GM23338 (cell line): Measurements from ENCODE around the gene CEACAM8. TPM values are rescaled to one million over a fixed set of nuclear protein-coding genes. Genes with fewer than 3 reads are reported as not detected.

Experiments used
- ATAC-seq: fragments of 200-7000 bp; cut with Tn5 transposase; 3 replicates; pipeline ENCODE4 v1.9.1; 2020
- DNase-seq: peaks from one replicate; pipeline ENCODE4 v3.0.0-alpha.2; 2015; ENCODE audit warnings: low spot score
- H2AFZ ChIP-seq: fragments of 200-600 bp; sonication (generic); 2 replicates; pipeline ENCODE4 v1.8.0; 2016; ENCODE audit warnings: antibody characterized with exemption, mild to moderate bottlenecking, moderate library complexity
- H3F3A ChIP-seq: fragments of 200-600 bp; sonication (generic); replicated peaks from 2 replicates; pipeline ENCODE4 v1.8.0; 2017; ENCODE audit warnings: antibody characterized with exemption, mixed run types, low read depth
- H3K27ac ChIP-seq: fragments of 200-600 bp; sonication (generic); 2 replicates; pipeline ENCODE4 v1.6.1; 2016; ENCODE audit warnings: low read depth
- H3K27me3 ChIP-seq: fragments of 200-600 bp; sonication (generic); 2 replicates; pipeline ENCODE4 v1.8.0; 2016; ENCODE audit warnings: mild to moderate bottlenecking, mixed run types, moderate library complexity; ENCODE audit not compliant: insufficient read depth
- H3K36me3 ChIP-seq: fragments of 200-600 bp; sonication (generic); 2 replicates; pipeline ENCODE4 v1.8.0; 2016; ENCODE audit warnings: mild to moderate bottlenecking; ENCODE audit not compliant: insufficient read depth
- H3K4me1 ChIP-seq: fragments of 200-600 bp; sonication (generic); 2 replicates; pipeline ENCODE4 v1.8.0; 2016; ENCODE audit warnings: mild to moderate bottlenecking, moderate library complexity; ENCODE audit not compliant: insufficient read depth
- H3K4me2 ChIP-seq: fragments of 200-600 bp; sonication (generic); 2 replicates; pipeline ENCODE4 v1.7.1; 2017; ENCODE audit warnings: mixed run types
- H3K4me3 ChIP-seq: fragments of 200-600 bp; sonication (generic); 2 replicates; pipeline ENCODE4 v1.6.1; 2016; ENCODE audit warnings: mixed run types
- H3K79me2 ChIP-seq: fragments of 200-600 bp; sonication (generic); replicated peaks from 2 replicates; pipeline ENCODE4 v1.8.0; 2017; ENCODE audit warnings: mild to moderate bottlenecking; ENCODE audit not compliant: insufficient read depth
- H3K9me2 ChIP-seq: fragments of 200-600 bp; sonication (generic); 2 replicates; pipeline ENCODE4 v1.8.0; 2017; ENCODE audit not compliant: insufficient read depth
- H4K20me1 ChIP-seq: fragments of 200-600 bp; sonication (generic); replicated peaks from 2 replicates; pipeline ENCODE4 v1.8.0; 2017; ENCODE audit warnings: mild to moderate bottlenecking; ENCODE audit not compliant: insufficient read depth
- H3K27ac Mint-ChIP-seq: 2 replicates; pipeline ENCODE4 v1.8.0; 2020; ENCODE audit warnings: inconsistent platforms, mild to moderate bottlenecking, moderate library complexity, mixed read lengths
- H3K27me3 Mint-ChIP-seq: 3 replicates; pipeline ENCODE4 v1.8.0; 2022; ENCODE audit warnings: low read depth, mild to moderate bottlenecking, moderate library complexity, mixed read lengths, inconsistent platforms; ENCODE audit not compliant: insufficient read depth, poor library complexity
- H3K36me3 Mint-ChIP-seq: 3 replicates; pipeline ENCODE4 v1.8.0; 2021; ENCODE audit warnings: low read depth, mild to moderate bottlenecking, inconsistent platforms, moderate library complexity, mixed read lengths
- H3K4me1 Mint-ChIP-seq: 3 replicates; pipeline ENCODE4 v1.8.0; 2020; ENCODE audit warnings: mild to moderate bottlenecking, inconsistent platforms, mixed read lengths
- H3K4me3 Mint-ChIP-seq: 3 replicates; pipeline ENCODE4 v1.8.0; 2021; ENCODE audit warnings: moderate library complexity, mild to moderate bottlenecking, inconsistent platforms, mixed read lengths
- H3K9me3 Mint-ChIP-seq: 3 replicates; pipeline ENCODE4 v1.8.0; 2020; ENCODE audit warnings: moderate library complexity, mild to moderate bottlenecking, inconsistent platforms, mixed read lengths
- CREB1 ChIP-seq: fragments of 250-450 bp; sonication (Bioruptor Pico); IDR thresholded peaks from 2 replicates; pipeline ENCODE4 v1.5.0; 2020; ENCODE audit warnings: low read depth, mild to moderate bottlenecking, moderate library complexity
- EZH2 ChIP-seq: fragments of 200-600 bp; sonication (generic); IDR thresholded peaks from one replicate; pipeline ENCODE4 v1.8.0; 2017; ENCODE audit warnings: antibody characterized with exemption, mild to moderate bottlenecking, low read depth; ENCODE audit not compliant: unreplicated experiment
- JUNB ChIP-seq: IDR thresholded peaks from one replicate; pipeline ENCODE4 v1.6.1; 2016; ENCODE audit warnings: antibody characterized with exemption; ENCODE audit not compliant: unreplicated experiment
- NANOG ChIP-seq: IDR thresholded peaks from 2 replicates; pipeline ENCODE4 v1.6.1; 2016; ENCODE audit warnings: antibody characterized with exemption, borderline replicate concordance
- POLR2AphosphoS5 ChIP-seq: IDR thresholded peaks from 2 replicates; pipeline ENCODE4 v1.6.1; 2016; ENCODE audit warnings: antibody characterized with exemption, low read depth
- ZNF114 ChIP-seq: fragments of 250-450 bp; sonication (Bioruptor Pico); IDR thresholded peaks from 2 replicates; pipeline ENCODE4 v1.5.0; 2020; ENCODE audit warnings: mild to moderate bottlenecking, moderate library complexity
- ZNF331 ChIP-seq: fragments of 250-450 bp; sonication (Bioruptor Pico); IDR thresholded peaks from 2 replicates; pipeline ENCODE4 v1.5.0; 2020; ENCODE audit warnings: low read depth, mild to moderate bottlenecking, moderate library complexity
- polyA plus RNA-seq: library from polyadenylated mRNA; unstranded; fragments of >200 nt; fragmentation: Nextera tagmentation; extraction: Ambion mirVana; gene quantifications from 2 replicates; pipeline ENCODE4 v1.2.1, GENCODE V29; 2016
- total RNA-seq: library from RNA; depleted of rRNA; stranded (reverse); fragments of >200 nt; shearing (Covaris generic); gene quantifications from 2 replicates; pipeline ENCODE4 v1.2.3, GENCODE V29; 2014
- TF ChIP-seq, protein P1 (sequence below): IDR thresholded peaks from one replicate; pipeline ENCODE4 v1.6.1; 2018; ENCODE audit warnings: antibody characterized with exemption; ENCODE audit not compliant: unreplicated experiment
- TF ChIP-seq, protein P2 (sequence below), 2 experiments: fragments of 200-600 bp in 1 of 2; sonication (generic) in 1 of 2; conservative IDR thresholded peaks; 2 replicates each; pipeline versions ENCODE4 v1.5.1 to v1.6.1; 2016 to 2017; ENCODE audit warnings: antibody characterized with exemption in 2 of 2, low read depth in 2 of 2, mild to moderate bottlenecking in 2 of 2, moderate library complexity in 1 of 2

The CEACAM8 gene
- total and polyA plus RNA-seq, 2 experiments from 2014 or later = not detected

GRCh38 chr19:42544146-42544545 is 50.6 kb downstream of the CEACAM8 start (continued):
- no peak for TF ChIP-seq EZH2
- TF ChIP-seq ZNF331 (CRISPR knock-in tag) = no peak
- no peak for TF ChIP-seq JUNB
- no peak for TF ChIP-seq POLR2AphosphoS5
- no peak for TF ChIP-seq NANOG
- no peak for TF ChIP-seq ZNF114
- TF ChIP-seq, protein P1, sequence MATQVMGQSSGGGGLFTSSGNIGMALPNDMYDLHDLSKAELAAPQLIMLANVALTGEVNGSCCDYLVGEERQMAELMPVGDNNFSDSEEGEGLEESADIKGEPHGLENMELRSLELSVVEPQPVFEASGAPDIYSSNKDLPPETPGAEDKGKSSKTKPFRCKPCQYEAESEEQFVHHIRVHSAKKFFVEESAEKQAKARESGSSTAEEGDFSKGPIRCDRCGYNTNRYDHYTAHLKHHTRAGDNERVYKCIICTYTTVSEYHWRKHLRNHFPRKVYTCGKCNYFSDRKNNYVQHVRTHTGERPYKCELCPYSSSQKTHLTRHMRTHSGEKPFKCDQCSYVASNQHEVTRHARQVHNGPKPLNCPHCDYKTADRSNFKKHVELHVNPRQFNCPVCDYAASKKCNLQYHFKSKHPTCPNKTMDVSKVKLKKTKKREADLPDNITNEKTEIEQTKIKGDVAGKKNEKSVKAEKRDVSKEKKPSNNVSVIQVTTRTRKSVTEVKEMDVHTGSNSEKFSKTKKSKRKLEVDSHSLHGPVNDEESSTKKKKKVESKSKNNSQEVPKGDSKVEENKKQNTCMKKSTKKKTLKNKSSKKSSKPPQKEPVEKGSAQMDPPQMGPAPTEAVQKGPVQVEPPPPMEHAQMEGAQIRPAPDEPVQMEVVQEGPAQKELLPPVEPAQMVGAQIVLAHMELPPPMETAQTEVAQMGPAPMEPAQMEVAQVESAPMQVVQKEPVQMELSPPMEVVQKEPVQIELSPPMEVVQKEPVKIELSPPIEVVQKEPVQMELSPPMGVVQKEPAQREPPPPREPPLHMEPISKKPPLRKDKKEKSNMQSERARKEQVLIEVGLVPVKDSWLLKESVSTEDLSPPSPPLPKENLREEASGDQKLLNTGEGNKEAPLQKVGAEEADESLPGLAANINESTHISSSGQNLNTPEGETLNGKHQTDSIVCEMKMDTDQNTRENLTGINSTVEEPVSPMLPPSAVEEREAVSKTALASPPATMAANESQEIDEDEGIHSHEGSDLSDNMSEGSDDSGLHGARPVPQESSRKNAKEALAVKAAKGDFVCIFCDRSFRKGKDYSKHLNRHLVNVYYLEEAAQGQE = no peak
- TF ChIP-seq CREB1 (CRISPR knock-in tag) = no peak

DNA sequence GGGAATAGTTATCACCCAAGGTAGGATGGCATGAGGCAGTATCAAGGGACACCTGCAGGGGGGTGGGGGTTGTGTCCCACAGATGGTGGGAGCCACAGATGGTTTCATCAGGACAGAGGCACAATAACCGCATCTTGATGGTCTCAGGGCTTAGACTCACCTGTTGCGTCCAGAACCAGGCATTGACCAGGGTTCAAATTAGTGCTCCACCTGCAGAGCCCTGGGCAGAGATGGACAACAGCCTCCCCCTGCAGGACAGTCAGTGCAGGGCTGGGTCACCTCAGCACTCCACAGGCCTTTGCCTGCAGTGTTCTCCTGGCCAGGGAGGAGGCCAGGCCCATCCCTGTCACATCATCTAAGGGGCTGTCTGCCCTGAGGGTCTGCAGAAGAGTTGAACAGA is 51.9 kb downstream of the CEACAM8 start:
- Histone ChIP-seq H4K20me1 (no peaks in the 10 kb centered on the region), H3K79me2 (no peaks in the 10 kb centered on the region), H3K36me3 (no peaks in the 10 kb centered on the region), H3K4me2 (no peak overlapping the region), H3K4me3 (no peak overlapping the region), H3F3A (no peaks in the 10 kb centered on the region), H3K4me1 (peaks cover 23% of the 10 kb centered on the region), H2AFZ (no peak overlapping the region), H3K27me3 (no peaks in the 10 kb centered on the region), H3K27ac (no peak overlapping the region), H3K9me2 (no peaks in the 10 kb centered on the region)
- Mint-ChIP-seq H3K4me3 (no peak overlapping the region), H3K36me3 (no peaks in the 10 kb centered on the region), H3K9me3 (peaks cover 3% of the 10 kb centered on the region; the same call in 1 of the 3 replicates), H3K27me3 (peaks cover 6% of the 10 kb centered on the region), H3K4me1 (peaks cover 12% of the 10 kb centered on the region), H3K27ac (no peak overlapping the region)
- ATAC-seq (peak; percentile 28; the same call in 2 of the 3 replicates), DNase-seq (no peak)
- TF ChIP-seq, protein P2, sequence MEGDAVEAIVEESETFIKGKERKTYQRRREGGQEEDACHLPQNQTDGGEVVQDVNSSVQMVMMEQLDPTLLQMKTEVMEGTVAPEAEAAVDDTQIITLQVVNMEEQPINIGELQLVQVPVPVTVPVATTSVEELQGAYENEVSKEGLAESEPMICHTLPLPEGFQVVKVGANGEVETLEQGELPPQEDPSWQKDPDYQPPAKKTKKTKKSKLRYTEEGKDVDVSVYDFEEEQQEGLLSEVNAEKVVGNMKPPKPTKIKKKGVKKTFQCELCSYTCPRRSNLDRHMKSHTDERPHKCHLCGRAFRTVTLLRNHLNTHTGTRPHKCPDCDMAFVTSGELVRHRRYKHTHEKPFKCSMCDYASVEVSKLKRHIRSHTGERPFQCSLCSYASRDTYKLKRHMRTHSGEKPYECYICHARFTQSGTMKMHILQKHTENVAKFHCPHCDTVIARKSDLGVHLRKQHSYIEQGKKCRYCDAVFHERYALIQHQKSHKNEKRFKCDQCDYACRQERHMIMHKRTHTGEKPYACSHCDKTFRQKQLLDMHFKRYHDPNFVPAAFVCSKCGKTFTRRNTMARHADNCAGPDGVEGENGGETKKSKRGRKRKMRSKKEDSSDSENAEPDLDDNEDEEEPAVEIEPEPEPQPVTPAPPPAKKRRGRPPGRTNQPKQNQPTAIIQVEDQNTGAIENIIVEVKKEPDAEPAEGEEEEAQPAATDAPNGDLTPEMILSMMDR (conservative IDR thresholded peaks at IDR 0.05; ENCODE audit: low read depth in 2 of 2) = peak; percentile 38 to 62
- no peak for TF ChIP-seq JUNB
